Measurements from ENCODE around the gene NPLOC4.
"Not testable (repeated sequence)": the region's sequence is repeated elsewhere in the genome, so short reads cannot be mapped to it uniquely, and the experiment has no call there.

Gene NPLOC4

DNA sequence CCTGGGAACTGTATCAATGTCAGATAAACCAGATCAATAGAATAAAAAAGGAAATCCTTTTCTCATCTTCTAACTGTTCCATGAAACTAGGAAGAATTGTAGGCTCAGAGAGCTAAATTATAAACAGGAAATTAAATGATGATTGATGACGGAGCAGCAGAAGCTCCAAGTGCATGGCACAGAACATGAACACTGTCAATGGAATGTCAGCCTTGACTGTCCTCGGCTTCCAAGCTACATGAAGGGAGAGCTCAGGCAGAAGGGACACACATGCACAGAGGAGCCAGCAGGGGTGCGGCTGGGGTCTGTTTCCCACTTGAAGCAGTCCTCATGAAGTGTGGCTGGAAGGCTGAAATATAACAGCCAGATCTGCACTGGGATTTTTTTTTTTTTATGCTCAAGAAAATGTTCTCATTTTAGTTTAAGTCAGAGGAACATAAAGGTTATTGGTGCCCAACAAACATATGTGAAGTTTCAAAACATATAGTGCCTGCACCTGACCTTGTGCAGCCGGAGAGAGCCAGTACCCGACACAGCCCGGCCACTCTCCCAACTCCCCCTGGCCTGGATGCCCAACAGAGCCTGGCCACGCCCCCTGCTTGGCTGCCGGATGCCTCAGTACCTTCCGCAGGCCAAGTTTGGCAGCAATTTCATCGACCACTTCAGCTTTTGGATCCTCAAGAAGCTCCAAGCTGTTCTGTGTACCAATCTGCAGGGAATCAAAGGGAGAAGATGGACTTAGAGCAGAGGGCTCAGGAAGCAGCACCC, 37.0 kb downstream of the NPLOC4 start:
- no peak for FAIRE-seq
- DNase-seq (ENCODE audit: insufficient read length, low spot score): no peak
- TF ChIP-seq TAF1 (IDR thresholded peaks at IDR 0.05; ENCODE audit: low read depth, low read length) (no peak), PAX5 (IDR thresholded peaks at IDR 0.05; ENCODE audit: insufficient read depth, low read length, severe bottlenecking) (no peak), SPI1 (IDR thresholded peaks at IDR 0.05; ENCODE audit: low read depth, low read length) (no peak), POLR2A (IDR thresholded peaks at IDR 0.05; ENCODE audit: low read depth, low read length) (no peak), POLR2AphosphoS5 (IDR thresholded peaks at IDR 0.05; ENCODE audit: low read depth, low read length) (no peak), POU2F2 (IDR thresholded peaks at IDR 0.05; ENCODE audit: low read depth, low read length) (no peak)

DNA sequence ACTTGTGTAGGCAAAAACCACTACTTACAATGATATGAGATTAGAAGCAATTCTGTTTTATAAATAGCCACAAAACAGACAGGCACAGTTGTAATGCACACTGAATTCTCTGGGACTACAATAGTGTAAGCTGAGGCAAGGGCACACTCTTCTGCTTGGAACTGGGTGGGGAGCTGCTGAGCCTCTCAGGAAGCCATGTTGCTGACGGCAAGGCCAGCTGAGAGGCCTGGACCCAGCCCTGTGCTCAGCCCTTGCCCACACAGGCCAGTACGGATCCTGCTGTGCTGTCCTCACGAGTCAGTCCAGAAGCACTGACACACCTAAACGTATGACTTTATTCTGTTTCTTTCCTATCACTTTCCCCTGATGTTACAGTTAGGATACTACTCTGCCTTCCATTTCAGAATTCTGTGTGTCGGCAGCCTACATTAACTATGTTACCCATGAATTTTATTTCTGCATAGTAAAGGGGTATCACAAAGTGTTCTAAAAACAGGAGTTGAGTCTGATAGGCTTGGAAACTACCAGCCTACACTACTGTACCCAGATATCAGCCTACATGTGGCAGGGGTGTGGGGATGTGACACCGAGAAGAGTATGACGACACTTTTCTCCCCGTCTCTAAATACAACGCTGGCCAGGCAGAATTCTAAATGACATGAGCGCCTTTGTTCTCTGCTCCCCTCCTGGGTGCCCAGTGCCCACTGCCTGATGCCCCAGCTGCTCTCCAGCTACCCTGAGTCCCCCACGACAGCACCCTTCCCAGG, 43.6 kb downstream of the NPLOC4 start:
- FAIRE-seq: no peak
- no peak for TF ChIP-seq PAX5 (IDR thresholded peaks at IDR 0.05; ENCODE audit: insufficient read depth, low read length, severe bottlenecking)
- TF ChIP-seq POU2F2 (IDR thresholded peaks at IDR 0.05; ENCODE audit: low read depth, low read length): no peak
- TF ChIP-seq POLR2A (IDR thresholded peaks at IDR 0.05; ENCODE audit: low read depth, low read length): no peak
- TF ChIP-seq SPI1 (IDR thresholded peaks at IDR 0.05; ENCODE audit: low read depth, low read length): no peak
- TF ChIP-seq TAF1 (IDR thresholded peaks at IDR 0.05; ENCODE audit: low read depth, low read length): no peak
- TF ChIP-seq POLR2AphosphoS5 (IDR thresholded peaks at IDR 0.05; ENCODE audit: low read depth, low read length): no peak

DNA sequence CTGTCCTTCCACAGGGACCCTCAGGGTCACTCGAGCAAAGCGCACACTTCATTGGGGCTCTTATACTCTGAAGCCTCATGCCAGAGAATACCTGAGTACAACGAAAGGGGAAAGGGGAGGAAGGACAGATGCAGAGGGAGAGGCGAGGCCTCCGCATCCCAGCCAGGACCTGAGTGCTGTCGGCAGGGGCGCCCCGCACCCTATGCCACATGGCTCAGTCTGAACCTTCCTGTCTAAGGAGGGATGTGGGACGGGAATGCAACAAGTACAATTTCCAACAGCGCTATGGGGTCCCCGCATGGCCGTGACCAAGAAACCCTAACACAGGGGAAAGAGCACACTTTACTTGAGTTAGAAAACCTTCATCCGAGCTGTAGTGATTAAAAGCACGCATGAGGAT, 44.9 kb downstream of the NPLOC4 start:
- TF ChIP-seq POLR2AphosphoS5 (IDR thresholded peaks at IDR 0.05; ENCODE audit: low read depth, low read length) (no peak), PAX5 (IDR thresholded peaks at IDR 0.05; ENCODE audit: insufficient read depth, low read length, severe bottlenecking) (no peak), SPI1 (IDR thresholded peaks at IDR 0.05; ENCODE audit: low read depth, low read length) (no peak), POLR2A (IDR thresholded peaks at IDR 0.05; ENCODE audit: low read depth, low read length) (no peak), TAF1 (IDR thresholded peaks at IDR 0.05; ENCODE audit: low read depth, low read length) (no peak), POU2F2 (IDR thresholded peaks at IDR 0.05; ENCODE audit: low read depth, low read length) (no peak)
- no peak for DNase-seq (ENCODE audit: insufficient read length, low spot score)
- FAIRE-seq: no peak

More for the DNA sequence above, 43.6 kb downstream of the NPLOC4 start:
- DNase-seq (ENCODE audit: insufficient read length, low spot score): no peak

DNA sequence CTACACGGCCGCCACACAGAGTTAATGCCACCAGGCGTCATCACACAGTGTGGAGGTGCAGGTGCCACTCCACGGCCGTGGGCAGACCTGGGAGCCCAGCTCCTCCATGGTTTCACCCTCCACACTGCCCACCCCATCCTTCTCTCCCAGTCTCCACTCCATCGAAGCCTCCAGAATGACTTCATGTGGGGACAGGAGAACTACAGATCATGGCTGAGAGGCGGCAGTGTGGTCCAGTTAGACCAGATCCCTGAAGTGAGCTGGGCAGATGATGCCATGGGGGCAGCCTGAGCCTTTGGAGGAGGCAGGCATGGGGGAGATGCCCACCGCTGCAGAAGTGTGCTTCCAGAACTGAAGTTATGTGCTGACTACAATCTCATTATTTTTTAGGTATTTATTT, 46.8 kb downstream of the NPLOC4 start:
- FAIRE-seq (no peak), DNase-seq (ENCODE audit: insufficient read length, low spot score) (no peak)
- no peak for TF ChIP-seq POLR2AphosphoS5 (IDR thresholded peaks at IDR 0.05; ENCODE audit: low read depth, low read length)
- TF ChIP-seq TAF1 (IDR thresholded peaks at IDR 0.05; ENCODE audit: low read depth, low read length): no peak
- TF ChIP-seq POLR2A (IDR thresholded peaks at IDR 0.05; ENCODE audit: low read depth, low read length): no peak
- no peak for TF ChIP-seq SPI1 (IDR thresholded peaks at IDR 0.05; ENCODE audit: low read depth, low read length)
- no peak for TF ChIP-seq PAX5 (IDR thresholded peaks at IDR 0.05; ENCODE audit: insufficient read depth, low read length, severe bottlenecking)
- TF ChIP-seq POU2F2 (IDR thresholded peaks at IDR 0.05; ENCODE audit: low read depth, low read length): no peak

DNA sequence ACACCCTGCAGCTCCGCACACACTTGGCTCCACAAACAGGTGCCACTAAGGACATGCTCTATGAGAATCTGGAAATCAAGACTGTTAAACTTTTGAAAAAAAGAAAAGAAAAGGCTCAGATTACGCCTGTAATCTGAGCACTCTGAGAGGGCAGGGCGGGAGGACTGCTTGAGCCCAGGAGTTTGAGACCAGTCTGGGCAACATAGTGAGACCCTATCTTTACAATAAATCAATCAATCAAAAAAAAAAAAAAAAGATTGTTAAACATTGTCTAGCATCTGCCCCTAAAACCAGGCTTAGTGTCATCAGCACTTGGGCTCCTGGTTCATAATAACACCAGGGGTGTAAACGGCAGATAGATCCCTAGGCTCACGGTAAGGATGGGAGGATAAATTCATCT, 47.3 kb downstream of the NPLOC4 start:
- no peak for DNase-seq (ENCODE audit: insufficient read length, low spot score)
- no peak for FAIRE-seq
- no peak for TF ChIP-seq TAF1 (IDR thresholded peaks at IDR 0.05; ENCODE audit: low read depth, low read length)
- no peak for TF ChIP-seq POU2F2 (IDR thresholded peaks at IDR 0.05; ENCODE audit: low read depth, low read length)
- no peak for TF ChIP-seq PAX5 (IDR thresholded peaks at IDR 0.05; ENCODE audit: insufficient read depth, low read length, severe bottlenecking)
- no peak for TF ChIP-seq POLR2AphosphoS5 (IDR thresholded peaks at IDR 0.05; ENCODE audit: low read depth, low read length)
- no peak for TF ChIP-seq POLR2A (IDR thresholded peaks at IDR 0.05; ENCODE audit: low read depth, low read length)
- TF ChIP-seq SPI1 (IDR thresholded peaks at IDR 0.05; ENCODE audit: low read depth, low read length): no peak

DNA sequence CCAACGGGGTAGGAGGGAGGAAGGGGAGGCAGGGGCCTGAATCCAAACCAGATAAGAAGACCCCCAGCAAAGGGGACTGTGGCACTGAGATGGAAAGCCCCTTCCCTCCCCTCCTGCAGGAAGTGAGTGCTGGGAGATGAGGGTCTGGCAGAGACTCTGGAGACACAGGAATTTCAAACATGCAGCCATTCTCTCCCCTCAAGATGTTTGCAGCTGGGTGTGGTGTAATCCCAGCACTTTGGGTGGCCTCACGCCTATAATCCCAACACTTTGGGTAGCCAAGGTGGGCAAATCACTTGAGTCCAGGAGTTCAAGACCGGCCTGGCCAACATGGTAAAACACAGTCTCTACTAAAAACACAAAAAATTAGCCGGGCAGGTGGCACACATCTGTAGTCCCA, 50.8 kb downstream of the NPLOC4 start:
- no peak for DNase-seq (ENCODE audit: insufficient read length, low spot score)
- TF ChIP-seq TAF1 (IDR thresholded peaks at IDR 0.05; ENCODE audit: low read depth, low read length) (no peak), SPI1 (IDR thresholded peaks at IDR 0.05; ENCODE audit: low read depth, low read length) (no peak), POLR2A (IDR thresholded peaks at IDR 0.05; ENCODE audit: low read depth, low read length) (no peak), PAX5 (IDR thresholded peaks at IDR 0.05; ENCODE audit: insufficient read depth, low read length, severe bottlenecking) (no peak), POU2F2 (IDR thresholded peaks at IDR 0.05; ENCODE audit: low read depth, low read length) (no peak), POLR2AphosphoS5 (IDR thresholded peaks at IDR 0.05; ENCODE audit: low read depth, low read length) (no peak)
- FAIRE-seq: no peak

DNA sequence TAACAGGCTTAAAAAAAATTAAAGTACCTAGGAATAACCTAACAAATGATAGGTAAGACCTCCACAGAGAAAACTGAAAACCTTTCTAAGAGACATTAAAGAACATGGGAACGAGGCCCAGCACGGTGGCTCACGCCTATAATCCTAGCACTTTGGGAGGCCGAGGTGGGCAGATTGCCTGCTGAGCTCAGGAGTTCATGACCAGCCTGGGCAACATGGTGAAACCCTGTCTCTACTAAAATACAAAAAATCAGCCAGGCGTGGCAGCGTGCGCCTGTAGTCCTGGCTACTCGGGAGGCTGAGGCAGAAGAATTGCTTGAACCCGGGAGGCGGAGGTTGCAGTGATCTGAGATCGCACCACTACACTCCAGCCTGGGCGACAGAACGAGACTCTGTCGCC, 52.1 kb downstream of the NPLOC4 start:
- not testable (repeated sequence) for FAIRE-seq

DNA sequence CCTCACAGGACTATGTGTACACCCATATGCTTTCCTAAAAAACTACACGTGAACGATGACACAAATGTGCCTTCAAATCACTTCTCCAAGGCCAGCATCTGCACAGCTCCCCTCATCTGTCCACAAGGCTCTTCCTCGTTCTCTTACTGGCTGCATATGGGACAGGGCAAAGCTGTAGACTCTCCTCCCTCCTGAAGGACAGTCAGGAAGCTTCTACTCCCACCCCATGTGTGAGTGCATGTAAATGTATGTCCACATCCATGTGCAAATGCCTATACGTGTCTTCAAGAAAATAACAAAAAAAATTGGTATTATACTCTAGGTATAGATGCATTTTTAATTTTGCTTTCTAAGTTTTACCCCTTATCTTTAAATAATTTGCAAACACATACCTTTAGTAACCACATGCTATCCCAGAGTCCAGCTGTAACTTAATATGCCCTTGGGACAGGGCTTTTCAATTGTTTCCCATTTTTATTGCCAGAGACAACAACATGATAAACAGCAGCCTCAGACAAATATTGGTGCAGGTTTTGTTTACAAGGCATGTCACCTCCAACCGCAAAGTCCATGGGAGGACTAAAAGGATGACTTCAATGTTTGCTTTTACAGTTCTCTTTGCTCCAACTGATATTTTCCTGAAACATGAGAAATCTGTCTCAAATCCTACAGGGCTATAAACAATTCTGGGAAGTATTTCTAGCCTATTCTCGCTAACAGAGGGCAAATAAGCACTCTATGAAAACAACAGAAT, 53.1 kb downstream of the NPLOC4 start:
- DNase-seq (ENCODE audit: insufficient read length, low spot score): no peak
- no peak for TF ChIP-seq SPI1 (IDR thresholded peaks at IDR 0.05; ENCODE audit: low read depth, low read length)
- TF ChIP-seq POU2F2 (IDR thresholded peaks at IDR 0.05; ENCODE audit: low read depth, low read length): no peak
- TF ChIP-seq PAX5 (IDR thresholded peaks at IDR 0.05; ENCODE audit: insufficient read depth, low read length, severe bottlenecking): no peak
- TF ChIP-seq POLR2AphosphoS5 (IDR thresholded peaks at IDR 0.05; ENCODE audit: low read depth, low read length): no peak
- no peak for TF ChIP-seq TAF1 (IDR thresholded peaks at IDR 0.05; ENCODE audit: low read depth, low read length)
- TF ChIP-seq POLR2A (IDR thresholded peaks at IDR 0.05; ENCODE audit: low read depth, low read length): no peak
- FAIRE-seq: no peak

More for the DNA sequence above, 52.1 kb downstream of the NPLOC4 start:
- not testable (repeated sequence) for DNase-seq (ENCODE audit: insufficient read length, low spot score)

DNA sequence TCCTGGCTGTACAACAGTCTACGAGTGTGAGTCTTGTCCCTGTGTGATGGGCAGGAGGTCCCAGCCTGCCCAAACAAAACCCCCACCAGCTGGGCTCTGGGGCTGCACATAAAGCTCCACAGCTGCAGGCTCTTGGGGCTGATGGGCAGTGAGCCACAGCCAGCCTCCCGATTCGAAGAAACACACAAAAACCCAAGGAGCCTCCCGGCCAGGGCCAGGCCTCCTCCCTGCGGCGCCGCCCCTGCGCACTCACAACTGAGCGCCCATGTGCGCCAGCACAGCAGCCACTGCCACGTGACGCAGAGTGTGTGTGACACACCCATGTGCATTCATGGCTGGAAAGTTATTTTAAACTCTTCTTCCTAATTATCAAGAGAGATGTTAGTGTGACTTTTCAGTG, 54.2 kb downstream of the NPLOC4 start:
- no peak for DNase-seq (ENCODE audit: insufficient read length, low spot score)
- FAIRE-seq: no peak
- no peak for TF ChIP-seq POU2F2 (IDR thresholded peaks at IDR 0.05; ENCODE audit: low read depth, low read length)
- no peak for TF ChIP-seq POLR2A (IDR thresholded peaks at IDR 0.05; ENCODE audit: low read depth, low read length)
- TF ChIP-seq TAF1 (IDR thresholded peaks at IDR 0.05; ENCODE audit: low read depth, low read length): no peak
- no peak for TF ChIP-seq SPI1 (IDR thresholded peaks at IDR 0.05; ENCODE audit: low read depth, low read length)
- no peak for TF ChIP-seq PAX5 (IDR thresholded peaks at IDR 0.05; ENCODE audit: insufficient read depth, low read length, severe bottlenecking)
- no peak for TF ChIP-seq POLR2AphosphoS5 (IDR thresholded peaks at IDR 0.05; ENCODE audit: low read depth, low read length)

Data from GM12891 (cell line).